ENCODE data around the gene CUX1.

The CUX1 gene

GRCh38 chr7:102222445-102222844 is 405.0 kb downstream of the CUX1 start:
- in situ Hi-C loops (cut with MboI; ENCODE audit: low sequenced_read_pairs) = no loop called here

GRCh38 chr7:102223184-102223583 is 405.8 kb downstream of the CUX1 start:
- in situ Hi-C loops (cut with MboI; ENCODE audit: low sequenced_read_pairs) = no loop called here

GRCh38 chr7:102225025-102225424 is 407.6 kb downstream of the CUX1 start:
- in situ Hi-C loops (cut with MboI; ENCODE audit: low sequenced_read_pairs) = no loop called here

- in situ Hi-C loops (cut with MboI; ENCODE audit: low sequenced_read_pairs) = no loop called here
Observed at GRCh38 chr7:102227371-102227770, 409.9 kb downstream of the CUX1 start.

- in situ Hi-C loops (cut with MboI; ENCODE audit: low sequenced_read_pairs) = no loop called here
Observed at GRCh38 chr7:102228935-102229334, 411.5 kb downstream of the CUX1 start.

GRCh38 chr7:102230162-102230561 is 412.7 kb downstream of the CUX1 start:
- in situ Hi-C loops (cut with MboI; ENCODE audit: low sequenced_read_pairs) = loop anchor here (10.0 kb wide), 1 partner anchor 555 kb away; no protein-coding TSS in a partner anchor

- in situ Hi-C loops (cut with MboI; ENCODE audit: low sequenced_read_pairs) = loop anchor here (10.0 kb wide), 1 partner anchor 556 kb away; no protein-coding TSS in a partner anchor
Observed at GRCh38 chr7:102230593-102230992, 413.2 kb downstream of the CUX1 start.

GRCh38 chr7:102232611-102233286 is 415.3 kb downstream of the CUX1 start:
- in situ Hi-C loops (cut with MboI; ENCODE audit: low sequenced_read_pairs) = loop anchor here (10.0 kb wide), 1 partner anchor 558 kb away; no protein-coding TSS in a partner anchor

GRCh38 chr7:102234131-102234530 is 416.7 kb downstream of the CUX1 start:
- in situ Hi-C loops (cut with MboI; ENCODE audit: low sequenced_read_pairs) = loop anchor here (10.0 kb wide), 1 partner anchor 559 kb away; no protein-coding TSS in a partner anchor

GRCh38 chr7:102234801-102235550 is 417.6 kb downstream of the CUX1 start:
- in situ Hi-C loops (cut with MboI; ENCODE audit: low sequenced_read_pairs) = loop anchor here (10.0 kb wide), 1 partner anchor 560 kb away; no protein-coding TSS in a partner anchor

GRCh38 chr7:102236102-102236501 is 418.7 kb downstream of the CUX1 start:
- in situ Hi-C loops (cut with MboI; ENCODE audit: low sequenced_read_pairs) = loop anchor here (10.0 kb wide), 1 partner anchor 561 kb away; no protein-coding TSS in a partner anchor

- in situ Hi-C loops (cut with MboI; ENCODE audit: low sequenced_read_pairs) = loop anchor here (10.0 kb wide), 1 partner anchor 562 kb away; no protein-coding TSS in a partner anchor
Observed at GRCh38 chr7:102236592-102237287, 419.3 kb downstream of the CUX1 start.

GRCh38 chr7:102239206-102239820 is 421.9 kb downstream of the CUX1 start:
- in situ Hi-C loops (cut with MboI; ENCODE audit: low sequenced_read_pairs) = loop anchor here (10.0 kb wide), 1 partner anchor 565 kb away; no protein-coding TSS in a partner anchor

GRCh38 chr7:102241431-102241830 is 424.0 kb downstream of the CUX1 start:
- in situ Hi-C loops (cut with MboI; ENCODE audit: low sequenced_read_pairs) = no loop called here

GRCh38 chr7:102244601-102245000 is 427.2 kb downstream of the CUX1 start:
- in situ Hi-C loops (cut with MboI; ENCODE audit: low sequenced_read_pairs) = no loop called here

- in situ Hi-C loops (cut with MboI; ENCODE audit: low sequenced_read_pairs) = no loop called here
Observed at GRCh38 chr7:102248081-102248455, 430.6 kb downstream of the CUX1 start.

GRCh38 chr7:102248456-102249395 is 431.3 kb downstream of the CUX1 start:
- in situ Hi-C loops (cut with MboI; ENCODE audit: low sequenced_read_pairs) = no loop called here

GRCh38 chr7:102251531-102252365 is 434.3 kb downstream of the CUX1 start:
- in situ Hi-C loops (cut with MboI; ENCODE audit: low sequenced_read_pairs) = no loop called here
